Peyer's patch (tissue), 4 donors: Measurements from ENCODE around the gene PLAU. TPM values are rescaled to one million over a fixed set of nuclear protein-coding genes. Genes with fewer than 3 reads are reported as not detected.

Experiments used
- DNase-seq, 3 donors: peaks; one replicate each; pipeline ENCODE4 v3.0.0-alpha.2; 2017 to 2019
- H3K27ac ChIP-seq, 4 donors: fragments of 200-600 bp; sonication (generic); one replicate each; pipeline ENCODE4 v1.5.1; 2016 to 2019
- H3K27me3 ChIP-seq, 2 donors: fragments of 200-600 bp; sonication (generic); one replicate each; pipeline ENCODE4 v1.5.1; 2019
- H3K36me3 ChIP-seq, 3 donors: fragments of 200-600 bp; sonication (generic); one replicate each; pipeline ENCODE4 v1.5.1; 2016 to 2019
- H3K4me1 ChIP-seq, 4 donors: fragments of 200-600 bp; sonication (generic); one replicate each; pipeline ENCODE4 v1.5.1; 2016 to 2019
- H3K4me3 ChIP-seq, 4 donors: fragments of 200-600 bp; sonication (generic); 1 replicate in 3 of 4; 2 replicates in 1 of 4; pipeline ENCODE4 v1.5.1; 2016 to 2019; ENCODE audit warnings: mild to moderate bottlenecking in 1 of 4
- H3K9me3 ChIP-seq, 4 donors: fragments of 200-600 bp; sonication (generic); one replicate each; pipeline ENCODE4 v1.5.1; 2016 to 2019; ENCODE audit warnings: mild to moderate bottlenecking in 1 of 4
- POLR2A ChIP-seq, 2 donors: fragments of 450-650 bp; IDR thresholded peaks; one replicate each; pipeline ENCODE4 v1.5.1; 2017; ENCODE audit warnings: antibody characterized with exemption in 2 of 2, mild to moderate bottlenecking in 2 of 2, moderate library complexity in 2 of 2
- total RNA-seq, 4 donors: library from RNA; depleted of rRNA; stranded (reverse); fragments of >200 nt; gene quantifications; one replicate each; pipeline ENCODE4 v1.1.0, GENCODE V29; 2016
- TF ChIP-seq, protein P1 (sequence below), 6 experiments: fragments of 450-650 bp in 4 of 6; fragments of 200-600 bp in 2 of 6; sonication (generic) in 1 of 6; IDR thresholded peaks; one replicate each; pipeline ENCODE4 v1.5.1; 2017 to 2019; ENCODE audit warnings: antibody characterized with exemption in 6 of 6, mild to moderate bottlenecking in 3 of 6, moderate library complexity in 1 of 6

The PLAU gene
- total RNA-seq, 4 donors from 2014 or later: 0.53 to 6.6 (median 2.7) TPM

GRCh38 chr10:73865459-73866442 lies 45.2 kb upstream of the PLAU start:
- Histone ChIP-seq H3K4me3 (peak overlapping the region in 3 of 4 donors; percentile 8 to 24 (median 11)), H3K27me3 (no peaks in the 10 kb centered on the region), H3K36me3 (peaks cover 0 to 69% (median 0%) of the 10 kb centered on the region in 3 donors), H3K27ac (peak overlapping the region; percentile 65 to 86 (median 75)), H3K9me3 (no peaks in the 10 kb centered on the region), H3K4me1 (peaks cover 0 to 66% (median 22%) of the 10 kb centered on the region in 4 donors)
- TF ChIP-seq, protein P1, sequence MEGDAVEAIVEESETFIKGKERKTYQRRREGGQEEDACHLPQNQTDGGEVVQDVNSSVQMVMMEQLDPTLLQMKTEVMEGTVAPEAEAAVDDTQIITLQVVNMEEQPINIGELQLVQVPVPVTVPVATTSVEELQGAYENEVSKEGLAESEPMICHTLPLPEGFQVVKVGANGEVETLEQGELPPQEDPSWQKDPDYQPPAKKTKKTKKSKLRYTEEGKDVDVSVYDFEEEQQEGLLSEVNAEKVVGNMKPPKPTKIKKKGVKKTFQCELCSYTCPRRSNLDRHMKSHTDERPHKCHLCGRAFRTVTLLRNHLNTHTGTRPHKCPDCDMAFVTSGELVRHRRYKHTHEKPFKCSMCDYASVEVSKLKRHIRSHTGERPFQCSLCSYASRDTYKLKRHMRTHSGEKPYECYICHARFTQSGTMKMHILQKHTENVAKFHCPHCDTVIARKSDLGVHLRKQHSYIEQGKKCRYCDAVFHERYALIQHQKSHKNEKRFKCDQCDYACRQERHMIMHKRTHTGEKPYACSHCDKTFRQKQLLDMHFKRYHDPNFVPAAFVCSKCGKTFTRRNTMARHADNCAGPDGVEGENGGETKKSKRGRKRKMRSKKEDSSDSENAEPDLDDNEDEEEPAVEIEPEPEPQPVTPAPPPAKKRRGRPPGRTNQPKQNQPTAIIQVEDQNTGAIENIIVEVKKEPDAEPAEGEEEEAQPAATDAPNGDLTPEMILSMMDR (IDR thresholded peaks at IDR 0.05): no peak
- no peak for TF ChIP-seq POLR2A (IDR thresholded peaks at IDR 0.05)
- peak; percentile 58 to 88 (median 87) for DNase-seq

DNA sequence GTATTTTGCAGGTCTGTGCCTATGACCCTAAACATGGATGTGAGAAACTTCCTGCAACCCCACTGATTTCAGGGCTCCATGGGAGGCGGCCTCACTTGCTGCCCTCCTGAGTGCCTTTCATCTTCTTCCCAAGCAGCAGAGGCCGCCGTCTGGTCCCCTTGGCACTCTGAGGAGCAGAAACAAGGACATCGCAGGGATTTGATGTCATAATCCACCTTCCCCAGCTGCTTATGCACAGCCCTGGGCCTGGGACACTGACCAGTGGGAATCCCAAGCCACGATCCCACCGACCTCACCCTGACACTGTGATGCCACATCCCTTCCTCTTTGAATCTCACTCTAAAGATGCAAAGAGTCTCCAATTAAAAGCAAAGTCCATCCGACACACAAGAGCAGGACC lies 44.3 kb upstream of the PLAU start:
- peaks cover 0 to 75% (median 23%) of the 10 kb centered on the region in 4 donors for H3K4me1 ChIP-seq
- no peaks in the 10 kb centered on the region for H3K9me3 ChIP-seq
- TF ChIP-seq, protein P1 (IDR thresholded peaks at IDR 0.05): no peak
- no peak for TF ChIP-seq POLR2A (IDR thresholded peaks at IDR 0.05)
- DNase-seq: no peak
- no peaks in the 10 kb centered on the region for H3K27me3 ChIP-seq
- peak overlapping the region; percentile 65 to 86 (median 75) for H3K27ac ChIP-seq
- H3K36me3 ChIP-seq: peaks cover 0 to 71% (median 0%) of the 10 kb centered on the region in 3 donors
- H3K4me3 ChIP-seq: no peak overlapping the region

DNA sequence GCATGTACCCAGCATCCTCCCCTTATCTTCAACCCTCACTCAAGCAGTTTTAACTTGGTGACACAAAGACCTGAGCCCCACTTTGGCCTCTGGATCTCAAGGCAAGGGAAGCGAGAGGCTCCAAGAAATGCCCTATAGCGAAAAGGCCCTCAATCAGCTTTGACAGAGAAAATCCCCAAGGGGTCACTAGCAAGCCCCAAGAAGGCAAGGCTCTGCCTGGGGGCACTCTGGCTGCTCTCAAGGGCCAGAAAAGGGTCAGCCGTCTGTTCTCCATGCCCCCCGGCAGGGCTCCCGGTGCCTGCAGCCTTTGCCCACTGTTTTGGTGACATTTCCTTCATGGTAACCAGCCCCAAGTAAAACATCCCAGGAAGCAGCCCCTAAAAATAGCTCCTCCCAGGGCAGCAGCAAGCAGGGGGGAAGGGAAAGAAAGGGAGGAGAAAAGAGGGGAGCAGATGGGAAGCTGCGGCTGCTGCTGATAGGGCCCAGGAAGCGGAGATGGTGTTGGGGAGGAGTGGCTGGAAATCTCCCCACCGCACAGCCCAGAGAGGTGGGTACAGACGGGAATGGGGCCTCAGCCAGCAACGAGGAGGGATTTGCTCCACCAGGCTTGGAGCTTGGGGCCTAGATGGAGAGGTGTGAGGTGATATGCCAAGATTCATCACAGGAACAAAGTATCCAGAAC lies 43.7 kb upstream of the PLAU start:
- peak overlapping the region; percentile 65 to 86 (median 75) for H3K27ac ChIP-seq
- peaks cover 0 to 81% (median 23%) of the 10 kb centered on the region in 4 donors for H3K4me1 ChIP-seq
- TF ChIP-seq, protein P1 (IDR thresholded peaks at IDR 0.05): no peak
- TF ChIP-seq POLR2A (IDR thresholded peaks at IDR 0.05): no peak
- no peak for DNase-seq
- no peaks in the 10 kb centered on the region for H3K27me3 ChIP-seq
- H3K36me3 ChIP-seq: peaks cover 0 to 71% (median 0%) of the 10 kb centered on the region in 3 donors
- no peak overlapping the region for H3K4me3 ChIP-seq
- no peaks in the 10 kb centered on the region for H3K9me3 ChIP-seq

GRCh38 chr10:73867871-73868631 lies 42.9 kb upstream of the PLAU start:
- no peak overlapping the region for H3K4me3 ChIP-seq
- H3K27ac ChIP-seq: peak overlapping the region in 3 of 4 donors; percentile 28 to 86 (median 65)
- TF ChIP-seq, protein P1 (IDR thresholded peaks at IDR 0.05): no peak
- TF ChIP-seq POLR2A (IDR thresholded peaks at IDR 0.05): no peak
- no peak for DNase-seq
- H3K27me3 ChIP-seq: no peaks in the 10 kb centered on the region
- H3K9me3 ChIP-seq: no peaks in the 10 kb centered on the region
- H3K4me1 ChIP-seq: peaks cover 0 to 87% (median 26%) of the 10 kb centered on the region in 4 donors
- H3K36me3 ChIP-seq: peaks cover 0 to 63% (median 0%) of the 10 kb centered on the region in 3 donors

- Histone ChIP-seq H3K4me3 (no peak overlapping the region), H3K27ac (peak overlapping the region in 1 of 4 donors; percentile 65), H3K9me3 (no peaks in the 10 kb centered on the region), H3K27me3 (no peaks in the 10 kb centered on the region), H3K4me1 (peaks cover 0 to 89% (median 29%) of the 10 kb centered on the region in 4 donors), H3K36me3 (peaks cover 0 to 56% (median 0%) of the 10 kb centered on the region in 3 donors)
- TF ChIP-seq, protein P1 (IDR thresholded peaks at IDR 0.05): no peak
- no peak for TF ChIP-seq POLR2A (IDR thresholded peaks at IDR 0.05)
- no peak for DNase-seq
These were observed 42.2 kb upstream of the PLAU start for GRCh38 chr10:73868655-73869195.
